ENCODE data around the gene PNMA6F.
"Not testable (repeated sequence)": the region's sequence is repeated elsewhere in the genome, so short reads cannot be mapped to it uniquely, and the experiment has no call there.

PNMA6F gene

GRCh38 chrX:153301746-153302145 is 19.8 kb downstream of the PNMA6F start:
- DNase-seq: no peak

GRCh38 chrX:153299855-153300254 is 21.7 kb downstream of the PNMA6F start:
- DNase-seq: no peak

- DNase-seq: no peak
Measured at GRCh38 chrX:153297376-153297775, 24.2 kb downstream of the PNMA6F start.

GRCh38 chrX:153293485-153294071 is 28.0 kb downstream of the PNMA6F start:
- not testable (repeated sequence) for DNase-seq

- not testable (repeated sequence) for DNase-seq
Measured at GRCh38 chrX:153288807-153289206, 32.8 kb downstream of the PNMA6F start.

GRCh38 chrX:153285678-153286077 is 35.9 kb downstream of the PNMA6F start:
- not testable (repeated sequence) for DNase-seq

GRCh38 chrX:153283982-153284381 is 37.6 kb downstream of the PNMA6F start:
- DNase-seq: not testable (repeated sequence)

GRCh38 chrX:153281784-153282183 is 39.8 kb downstream of the PNMA6F start:
- DNase-seq: not testable (repeated sequence)

- DNase-seq: not testable (repeated sequence)
Measured at GRCh38 chrX:153279304-153279703, 42.3 kb downstream of the PNMA6F start.

GRCh38 chrX:153276049-153276448 is 45.5 kb downstream of the PNMA6F start:
- not testable (repeated sequence) for DNase-seq

GRCh38 chrX:153275418-153275817 is 46.1 kb downstream of the PNMA6F start:
- not testable (repeated sequence) for DNase-seq

GRCh38 chrX:153272584-153272983 is 49.0 kb downstream of the PNMA6F start:
- not testable (repeated sequence) for DNase-seq

GRCh38 chrX:153272070-153272469 is 49.5 kb downstream of the PNMA6F start:
- DNase-seq: not testable (repeated sequence)

Data from activated CD8-positive, alpha-beta memory T cell treated with anti-CD3 and anti-CD28 coated beads, Interleukin-2, amount 50 U/mL, for 4 hours (primary cell).